ENCODE measurements around the gene ABI1. TPM values are rescaled to one million over a fixed set of nuclear protein-coding genes. Genes with fewer than 3 reads are reported as not detected.

ABI1 gene
- total and polyA plus RNA-seq, 9 of the 15 experiments (the other 6 are each of a cell fraction or from before 2014, with no cell fraction given) = 22.1 to 52.3 (median 39.0) TPM

- H3K79me2 ChIP-seq (ENCODE audit: control insufficient read depth, insufficient read depth, low read length) = no peaks in the 10 kb centered on the region
- in situ Hi-C loops (cut with MboI) (loop anchor here (5.0 kb wide), 1 partner anchor 143 kb away; no protein-coding TSS in a partner anchor), intact Hi-C loops (cut with micrococcal nuclease) (loop anchor here (5.0 to 10.0 kb wide), 3 partner anchors 112 to 626 kb away; no protein-coding TSS in a partner anchor)
- H3K36me3 ChIP-seq (ENCODE audit: control insufficient read depth, insufficient read depth, low read length) = peaks cover 92% of the 10 kb centered on the region
- H3K9me1 ChIP-seq (ENCODE audit: control insufficient read depth, insufficient read depth, low read length) = no peaks in the 10 kb centered on the region
- no peak overlapping the region for H3K27ac ChIP-seq (ENCODE audit: extremely low read depth, low read depth, low read length)
- no peak overlapping the region for H3K4me3 ChIP-seq
- DNase-seq (ENCODE audit: extremely low read depth in 1 of 4, low spot score in 3 of 4) = no peak
- no peak for ATAC-seq
- H3K27me3 ChIP-seq (ENCODE audit: control insufficient read depth in 2 of 2, insufficient read depth in 2 of 2, low read length in 2 of 2) = no peaks in the 10 kb centered on the region
- no peaks in the 10 kb centered on the region for H4K20me1 ChIP-seq (replicated peaks; ENCODE audit: control insufficient read depth, insufficient read depth, low read length)
- TF ChIP-seq ZSCAN32 (CRISPR knock-in tag; IDR thresholded peaks at IDR 0.05) = no peak
- TF ChIP-seq TRIM25 (IDR thresholded peaks at IDR 0.05; ENCODE audit: borderline replicate concordance) = no peak
- no peak for TF ChIP-seq POLR2A (conservative IDR thresholded peaks at IDR 0.05)
- TF ChIP-seq BRD4 (IDR thresholded peaks at IDR 0.05) = no peak
- TF ChIP-seq KLF1 (tag; IDR thresholded peaks at IDR 0.05) = no peak
- TF ChIP-seq KLF13 (tag; IDR thresholded peaks at IDR 0.05; ENCODE audit: borderline replicate concordance, low read depth) = no peak
- TF ChIP-seq, protein P1, sequence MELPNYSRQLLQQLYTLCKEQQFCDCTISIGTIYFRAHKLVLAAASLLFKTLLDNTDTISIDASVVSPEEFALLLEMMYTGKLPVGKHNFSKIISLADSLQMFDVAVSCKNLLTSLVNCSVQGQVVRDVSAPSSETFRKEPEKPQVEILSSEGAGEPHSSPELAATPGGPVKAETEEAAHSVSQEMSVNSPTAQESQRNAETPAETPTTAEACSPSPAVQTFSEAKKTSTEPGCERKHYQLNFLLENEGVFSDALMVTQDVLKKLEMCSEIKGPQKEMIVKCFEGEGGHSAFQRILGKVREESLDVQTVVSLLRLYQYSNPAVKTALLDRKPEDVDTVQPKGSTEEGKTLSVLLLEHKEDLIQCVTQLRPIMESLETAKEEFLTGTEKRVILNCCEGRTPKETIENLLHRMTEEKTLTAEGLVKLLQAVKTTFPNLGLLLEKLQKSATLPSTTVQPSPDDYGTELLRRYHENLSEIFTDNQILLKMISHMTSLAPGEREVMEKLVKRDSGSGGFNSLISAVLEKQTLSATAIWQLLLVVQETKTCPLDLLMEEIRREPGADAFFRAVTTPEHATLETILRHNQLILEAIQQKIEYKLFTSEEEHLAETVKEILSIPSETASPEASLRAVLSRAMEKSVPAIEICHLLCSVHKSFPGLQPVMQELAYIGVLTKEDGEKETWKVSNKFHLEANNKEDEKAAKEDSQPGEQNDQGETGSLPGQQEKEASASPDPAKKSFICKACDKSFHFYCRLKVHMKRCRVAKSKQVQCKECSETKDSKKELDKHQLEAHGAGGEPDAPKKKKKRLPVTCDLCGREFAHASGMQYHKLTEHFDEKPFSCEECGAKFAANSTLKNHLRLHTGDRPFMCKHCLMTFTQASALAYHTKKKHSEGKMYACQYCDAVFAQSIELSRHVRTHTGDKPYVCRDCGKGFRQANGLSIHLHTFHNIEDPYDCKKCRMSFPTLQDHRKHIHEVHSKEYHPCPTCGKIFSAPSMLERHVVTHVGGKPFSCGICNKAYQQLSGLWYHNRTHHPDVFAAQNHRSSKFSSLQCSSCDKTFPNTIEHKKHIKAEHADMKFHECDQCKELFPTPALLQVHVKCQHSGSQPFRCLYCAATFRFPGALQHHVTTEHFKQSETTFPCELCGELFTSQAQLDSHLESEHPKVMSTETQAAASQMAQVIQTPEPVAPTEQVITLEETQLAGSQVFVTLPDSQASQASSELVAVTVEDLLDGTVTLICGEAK (IDR thresholded peaks at IDR 0.05) = no peak
- TF ChIP-seq, protein P1 (CRISPR knock-in tag; IDR thresholded peaks at IDR 0.05) = no peak
- no peak for TF ChIP-seq ELF4 (CRISPR knock-in tag; IDR thresholded peaks at IDR 0.05)
- TF ChIP-seq TAL1 (IDR thresholded peaks at IDR 0.05) = no peak
- ChIA-PET POLR2A (interaction anchor here (0.6 kb wide), 1 partner anchor 9 kb away, joined by 3 read pairs; no protein-coding TSS in a partner anchor), CTCF (ENCODE audit: low intra/inter-chr PET ratio) (interaction anchor here (1.4 kb wide), 1 partner anchor 153 kb away, joined by 4 read pairs; no protein-coding TSS in a partner anchor)
- H2AFZ ChIP-seq (ENCODE audit: low read depth, low read length) = no peak overlapping the region
- WGBS (ENCODE audit: insufficient coverage, low coverage, missing lambda C conversion rate) = 93% methylated on average over 7 of the region's 7 CpGs
- FAIRE-seq = no peak
- BruUV-seq (replicated peaks) = no TSS peak
- H3K9ac ChIP-seq (ENCODE audit: insufficient read depth in 1 of 2, low read depth in 2 of 2, low read length in 2 of 2) = no peak overlapping the region
- no peak overlapping the region for H3K4me2 ChIP-seq (ENCODE audit: insufficient read depth, low read length)
- no peaks in the 10 kb centered on the region for H3K4me1 ChIP-seq (replicated peaks in 1 of 2; ENCODE audit: control insufficient read depth in 2 of 2, insufficient read depth in 2 of 2, low read length in 2 of 2)
- H3K9me3 ChIP-seq (replicated peaks; ENCODE audit: control insufficient read depth, insufficient read depth, low read depth, low read length) = no peaks in the 10 kb centered on the region
Measured at GRCh38 chr10:26728957-26729356, 131.8 kb downstream of the ABI1 start.
